ENCODE results near the gene SRGAP2C.
"Not testable (repeated sequence)": the region's sequence is repeated elsewhere in the genome, so short reads cannot be mapped to it uniquely, and the experiment has no call there.

Gene SRGAP2C

GRCh38 chr1:121281480-121281879, 96.7 kb downstream of the SRGAP2C start:
- not testable (repeated sequence) for DNase-seq

GRCh38 chr1:121283587-121284180, 98.9 kb downstream of the SRGAP2C start:
- DNase-seq = peak in 1 of 2 experiments; percentile 15

- not testable (repeated sequence) for DNase-seq
Observed at GRCh38 chr1:121292590-121292989, 107.8 kb downstream of the SRGAP2C start.

- peak in 1 of 2 experiments; percentile 11 for DNase-seq
Observed at GRCh38 chr1:121293263-121294204, 108.8 kb downstream of the SRGAP2C start.

- not testable (repeated sequence) for DNase-seq
Observed at GRCh38 chr1:121294205-121294570, 109.4 kb downstream of the SRGAP2C start.

- not testable (repeated sequence) for DNase-seq
Observed at GRCh38 chr1:121296563-121296962, 111.8 kb downstream of the SRGAP2C start.

GRCh38 chr1:121298529-121298928, 113.8 kb downstream of the SRGAP2C start:
- not testable (repeated sequence) for DNase-seq

- DNase-seq = not testable (repeated sequence)
Observed at GRCh38 chr1:121299514-121300149, 114.9 kb downstream of the SRGAP2C start.

- DNase-seq = not testable (repeated sequence)
Observed at GRCh38 chr1:121301876-121302275, 117.1 kb downstream of the SRGAP2C start.

GRCh38 chr1:121307759-121308158, 123.0 kb downstream of the SRGAP2C start:
- DNase-seq = not testable (repeated sequence)

- DNase-seq = not testable (repeated sequence)
Observed at GRCh38 chr1:121315509-121315908, 130.7 kb downstream of the SRGAP2C start.

- DNase-seq = not testable (repeated sequence)
Observed at GRCh38 chr1:121316081-121316480, 131.3 kb downstream of the SRGAP2C start.

- not testable (repeated sequence) for DNase-seq
Observed at GRCh38 chr1:121317491-121318468, 133.0 kb downstream of the SRGAP2C start.

GRCh38 chr1:121318687-121319086, 133.9 kb downstream of the SRGAP2C start:
- not testable (repeated sequence) for DNase-seq

GRCh38 chr1:121321660-121322059, 136.9 kb downstream of the SRGAP2C start:
- not testable (repeated sequence) for DNase-seq

- DNase-seq = not testable (repeated sequence)
Observed at GRCh38 chr1:121324726-121325125, 140.0 kb downstream of the SRGAP2C start.

- not testable (repeated sequence) for DNase-seq
Observed at GRCh38 chr1:121332141-121332540, 147.4 kb downstream of the SRGAP2C start.

GRCh38 chr1:121332599-121333562, 148.1 kb downstream of the SRGAP2C start:
- DNase-seq = not testable (repeated sequence)

GRCh38 chr1:121337958-121338357, 153.2 kb downstream of the SRGAP2C start:
- not testable (repeated sequence) for DNase-seq

GRCh38 chr1:121339611-121340010, 154.8 kb downstream of the SRGAP2C start:
- not testable (repeated sequence) for DNase-seq
